MM.1S (cell line): ENCODE data around the gene ZNF292.

Experiments used
- EZH2 ChIP-seq: fragments of 300-600 bp; sonication (generic); optimal IDR thresholded peaks from 2 replicates; pipeline ENCODE3; 2017; ENCODE audit warnings: low read depth, mild to moderate bottlenecking, antibody characterized with exemption, low read length, mixed read lengths
- TF ChIP-seq, protein P1 (sequence below): fragments of 300-600 bp; sonication (generic); IDR thresholded peaks from 2 replicates; pipeline ENCODE4 v1.5.1; 2016; ENCODE audit warnings: antibody characterized with exemption, low read length, mixed read lengths

DNA sequence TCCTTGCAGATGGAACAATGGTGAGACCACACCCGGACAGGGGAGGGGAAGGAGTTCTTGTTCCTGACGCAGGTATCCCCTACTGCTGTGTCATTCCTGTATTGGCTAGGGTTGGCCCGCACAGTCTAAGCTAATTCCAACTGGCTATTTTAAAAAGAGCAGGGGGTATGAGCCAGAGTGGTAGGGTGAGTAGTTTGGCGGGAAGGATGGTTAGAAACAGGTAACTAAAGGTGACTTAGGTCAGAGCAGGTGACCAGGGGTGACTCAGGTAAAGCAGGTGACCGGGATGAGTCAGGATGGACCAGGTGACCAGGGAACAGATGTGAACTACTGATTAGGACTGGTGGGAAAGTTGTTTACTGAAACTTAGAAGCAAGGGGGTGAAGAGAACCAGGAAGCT lies 58.0 kb downstream of the ZNF292 start:
- TF ChIP-seq, protein P1, sequence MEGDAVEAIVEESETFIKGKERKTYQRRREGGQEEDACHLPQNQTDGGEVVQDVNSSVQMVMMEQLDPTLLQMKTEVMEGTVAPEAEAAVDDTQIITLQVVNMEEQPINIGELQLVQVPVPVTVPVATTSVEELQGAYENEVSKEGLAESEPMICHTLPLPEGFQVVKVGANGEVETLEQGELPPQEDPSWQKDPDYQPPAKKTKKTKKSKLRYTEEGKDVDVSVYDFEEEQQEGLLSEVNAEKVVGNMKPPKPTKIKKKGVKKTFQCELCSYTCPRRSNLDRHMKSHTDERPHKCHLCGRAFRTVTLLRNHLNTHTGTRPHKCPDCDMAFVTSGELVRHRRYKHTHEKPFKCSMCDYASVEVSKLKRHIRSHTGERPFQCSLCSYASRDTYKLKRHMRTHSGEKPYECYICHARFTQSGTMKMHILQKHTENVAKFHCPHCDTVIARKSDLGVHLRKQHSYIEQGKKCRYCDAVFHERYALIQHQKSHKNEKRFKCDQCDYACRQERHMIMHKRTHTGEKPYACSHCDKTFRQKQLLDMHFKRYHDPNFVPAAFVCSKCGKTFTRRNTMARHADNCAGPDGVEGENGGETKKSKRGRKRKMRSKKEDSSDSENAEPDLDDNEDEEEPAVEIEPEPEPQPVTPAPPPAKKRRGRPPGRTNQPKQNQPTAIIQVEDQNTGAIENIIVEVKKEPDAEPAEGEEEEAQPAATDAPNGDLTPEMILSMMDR, result no peak
- no peak for TF ChIP-seq EZH2
